ENCODE measurements around the gene CYP27A1.
A peak's percentile ranks its signal among the peaks of the same experiment; 100 is the strongest.

Gene CYP27A1

GRCh38 chr2:218773881-218774280, 8.1 kb upstream of the CYP27A1 start:
- no peak for DNase-seq (ENCODE audit: low spot score)

GRCh38 chr2:218776488-218776887, 5.5 kb upstream of the CYP27A1 start:
- no peak for DNase-seq (ENCODE audit: low spot score)

DNA sequence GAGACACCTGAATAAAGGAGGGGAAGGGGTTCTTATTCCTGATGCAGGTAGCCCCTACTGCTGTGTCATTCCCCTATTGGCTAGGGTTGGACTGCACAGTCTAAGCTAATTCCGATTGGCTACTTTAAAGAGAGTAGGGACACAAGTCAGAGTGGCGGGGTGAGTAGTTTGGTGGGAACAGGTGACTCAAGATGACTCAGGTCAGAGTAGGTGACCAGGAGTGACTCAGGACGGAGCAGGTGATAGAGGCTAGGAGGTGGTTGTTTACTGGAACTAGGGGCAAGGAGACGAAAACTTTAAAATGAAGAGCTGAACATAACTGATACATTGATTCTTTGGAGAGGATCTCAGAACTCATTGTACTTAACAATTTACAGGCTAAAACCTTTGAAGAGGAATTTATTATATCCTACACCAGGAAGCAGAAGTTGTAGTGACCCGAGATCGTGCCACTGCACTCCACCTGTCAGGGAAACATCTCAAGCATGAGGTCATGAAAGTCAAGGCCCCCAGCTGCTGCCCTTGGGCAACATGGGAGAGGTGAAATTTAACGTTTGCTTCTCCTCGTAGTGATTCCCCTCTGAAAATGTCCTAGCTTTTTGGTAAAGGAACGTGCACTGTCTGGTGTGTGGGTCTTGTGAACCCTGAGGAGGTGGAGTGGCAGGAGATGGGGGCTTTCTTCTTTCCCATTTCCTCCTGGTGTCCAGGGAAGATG, 4.5 kb upstream of the CYP27A1 start:
- DNase-seq (ENCODE audit: low spot score) = no peak

- DNase-seq (ENCODE audit: low spot score) = no peak
Observed at GRCh38 chr2:218780046-218780445, 1.9 kb upstream of the CYP27A1 start.

GRCh38 chr2:218780851-218781690, 876 bp upstream of the CYP27A1 start:
- no peak for DNase-seq (ENCODE audit: low spot score)

DNA sequence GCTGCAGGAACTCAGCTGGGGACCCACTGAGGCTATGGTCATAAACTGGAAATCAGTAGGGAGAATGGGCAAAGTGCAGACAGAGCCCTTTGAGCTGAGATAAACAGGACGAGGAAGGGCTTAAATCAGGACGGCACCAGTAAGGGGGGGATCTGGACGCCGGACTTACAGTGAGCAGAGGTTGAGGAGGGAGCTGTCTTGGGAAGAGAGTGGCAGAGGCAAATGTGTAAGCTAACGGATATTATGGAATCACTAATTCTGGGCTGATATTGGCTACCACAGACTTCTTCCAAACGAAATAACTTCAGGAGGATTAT, 539 bp downstream of the CYP27A1 start:
- DNase-seq (ENCODE audit: low spot score) = no peak

- no peak for DNase-seq (ENCODE audit: low spot score)
Observed at GRCh38 chr2:218783688-218784087, 1.7 kb downstream of the CYP27A1 start.

GRCh38 chr2:218785103-218785502, 3.2 kb downstream of the CYP27A1 start:
- DNase-seq (ENCODE audit: low spot score) = no peak

- no peak for DNase-seq (ENCODE audit: low spot score)
Observed at GRCh38 chr2:218786133-218786532, 4.2 kb downstream of the CYP27A1 start.

DNA sequence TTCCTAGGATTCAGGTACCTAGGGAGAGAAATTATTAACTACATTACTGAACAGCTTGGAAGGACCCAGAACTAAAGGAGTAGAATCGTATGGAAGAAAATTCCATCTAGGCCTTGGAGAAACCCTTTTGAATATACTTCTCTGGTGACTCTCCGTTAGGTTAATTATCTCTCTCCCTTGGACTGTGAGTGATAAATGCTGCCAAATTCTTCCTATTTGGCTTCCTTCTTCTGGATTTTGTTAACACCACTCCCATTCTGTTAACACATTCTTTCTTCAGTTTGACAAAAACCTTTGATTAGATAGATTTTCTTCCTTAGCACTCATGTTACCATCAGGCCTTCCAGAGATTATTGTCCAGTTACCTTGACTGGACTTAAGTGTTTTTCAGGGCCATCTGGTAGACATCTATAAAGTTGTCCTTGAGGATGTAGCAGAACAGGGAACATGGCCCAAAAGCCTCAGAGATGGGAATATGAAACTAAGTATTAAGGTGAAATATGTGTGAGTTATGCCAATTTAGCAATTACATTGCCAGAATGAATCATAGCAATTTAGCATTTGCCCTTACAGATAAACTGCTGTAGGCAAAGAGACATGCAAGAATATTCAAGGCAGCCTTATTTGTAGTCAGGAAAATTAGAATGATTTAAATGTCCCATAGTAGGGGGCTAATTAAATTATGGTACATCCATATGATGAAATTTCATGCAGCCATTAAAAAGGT, 6.7 kb downstream of the CYP27A1 start:
- no peak for DNase-seq (ENCODE audit: low spot score)

DNA sequence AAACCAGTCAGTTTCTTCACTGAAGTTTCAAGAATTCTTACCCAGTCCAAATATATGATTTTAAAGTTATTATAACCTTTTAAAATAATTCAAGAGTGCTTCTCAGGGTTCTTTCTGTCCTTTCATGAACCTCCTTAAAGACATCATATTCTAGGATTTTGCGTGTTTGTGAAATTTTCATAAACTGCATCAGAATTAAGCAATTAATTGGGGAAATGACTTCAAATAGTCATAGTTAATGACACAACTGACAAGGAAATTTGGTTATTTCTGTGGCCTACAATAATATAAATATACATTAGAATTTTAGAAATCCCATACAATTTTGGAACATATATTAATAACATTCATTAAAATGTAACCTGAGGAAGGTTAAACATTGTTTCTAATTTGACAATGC, 10.5 kb downstream of the CYP27A1 start:
- DNase-seq (ENCODE audit: low spot score) = no peak

DNA sequence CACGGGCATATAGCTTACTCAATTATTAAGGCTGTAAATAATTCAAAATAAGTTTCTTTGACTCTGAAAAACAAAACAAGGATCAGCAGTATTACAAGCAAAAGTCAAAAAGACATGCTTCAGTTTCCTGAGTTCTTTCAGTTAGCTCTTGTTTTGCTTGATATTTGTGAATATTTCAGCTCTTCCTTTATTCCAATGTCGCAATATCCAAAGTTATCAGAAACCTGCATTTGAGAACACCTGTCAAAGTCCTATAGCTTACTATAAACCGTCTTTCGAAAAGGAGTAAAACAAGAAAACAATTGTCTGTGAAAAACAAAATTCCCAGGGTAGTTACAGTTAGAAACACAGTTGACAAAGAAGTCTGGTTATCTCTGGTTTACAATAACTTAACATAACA, 14.7 kb downstream of the CYP27A1 start:
- DNase-seq (ENCODE audit: low spot score) = no peak

DNA sequence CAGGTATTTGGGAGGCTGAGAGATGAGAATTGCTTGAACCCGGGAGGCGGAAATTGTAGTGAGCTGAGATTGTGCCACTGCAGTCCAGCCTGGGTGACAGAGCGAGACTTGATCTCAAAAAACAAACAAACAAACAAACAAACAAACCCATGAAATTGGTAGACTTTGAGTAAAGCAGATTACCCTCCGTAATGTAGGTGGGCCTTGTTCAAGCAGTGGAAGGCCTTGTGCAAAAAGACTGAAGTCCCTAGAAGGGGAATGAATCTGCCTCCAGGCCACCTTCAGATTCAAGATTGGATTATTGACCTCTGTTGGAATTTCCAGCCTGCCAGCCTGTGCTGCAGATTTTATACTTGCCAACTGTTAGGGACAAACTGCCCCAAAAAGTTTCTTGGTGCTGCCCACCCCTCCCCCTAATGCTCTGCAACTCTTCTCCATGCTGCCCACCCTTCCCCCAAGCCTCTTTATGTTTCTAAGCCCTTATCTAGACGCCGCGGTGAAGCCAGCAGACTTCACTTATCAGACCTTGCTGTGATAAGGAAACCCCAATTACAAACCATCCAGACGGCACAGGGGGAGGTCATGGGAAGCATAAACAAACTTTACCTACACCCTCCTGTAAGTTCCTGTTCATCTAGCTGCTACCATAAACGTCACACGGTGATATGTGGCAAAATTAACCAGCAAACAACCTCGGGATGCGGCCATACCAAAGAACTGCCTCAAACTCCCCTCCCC, 17.0 kb downstream of the CYP27A1 start:
- no peak for DNase-seq (ENCODE audit: low spot score)

- DNase-seq (ENCODE audit: low spot score) = no peak
Observed at GRCh38 chr2:218799990-218800389, 18.0 kb downstream of the CYP27A1 start.

DNA sequence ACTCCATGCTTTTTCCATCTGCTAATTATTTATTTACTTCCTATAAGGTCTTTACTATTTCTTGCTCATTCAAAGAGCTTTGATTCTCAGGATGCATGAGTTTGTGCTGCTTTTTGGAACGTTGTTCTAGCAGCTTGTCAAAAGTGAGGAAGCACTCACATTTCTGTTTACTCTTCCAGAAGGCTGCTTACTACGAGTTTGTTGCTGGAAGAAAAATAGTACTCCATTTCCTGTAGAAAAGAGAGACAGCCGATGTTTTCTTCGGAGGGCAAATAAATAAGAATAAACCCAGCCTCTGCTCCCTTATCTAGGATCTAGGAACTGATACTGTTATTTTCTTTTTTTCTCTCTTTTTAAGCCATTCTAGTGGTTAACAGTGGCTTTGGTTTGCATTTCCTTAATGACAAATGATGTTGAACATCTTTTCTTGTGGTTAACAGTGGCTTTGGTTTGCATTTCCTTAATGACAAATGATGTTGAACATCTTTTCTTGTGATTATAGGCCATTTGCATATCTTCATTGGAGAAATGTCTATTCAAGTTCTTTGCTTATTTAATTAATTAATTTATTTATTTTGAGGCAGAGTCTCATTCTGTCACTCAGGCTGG, 20.5 kb downstream of the CYP27A1 start:
- DNase-seq (ENCODE audit: low spot score) = no peak

DNA sequence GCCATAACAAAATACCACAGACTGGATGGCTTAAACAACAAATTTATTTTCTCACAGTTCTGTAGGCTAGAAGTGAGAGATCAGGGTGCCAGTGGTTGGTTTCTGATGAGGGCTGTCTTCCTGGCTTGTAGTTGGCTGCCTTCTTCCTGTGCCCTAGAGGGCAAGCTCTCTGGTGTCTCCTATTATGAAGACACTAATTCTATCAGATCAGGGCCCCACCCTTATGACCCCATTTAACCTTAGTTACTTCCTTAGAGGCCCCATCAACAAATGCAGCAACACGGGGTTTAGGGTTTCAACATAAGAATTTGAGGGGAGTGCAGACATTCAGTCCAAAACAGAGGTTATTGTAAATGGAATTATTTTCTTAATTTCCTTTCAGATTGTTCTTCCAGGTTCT, 22.9 kb downstream of the CYP27A1 start:
- no peak for DNase-seq (ENCODE audit: low spot score)

- DNase-seq (ENCODE audit: low spot score) = no peak
Observed at GRCh38 chr2:218805627-218806026, 23.7 kb downstream of the CYP27A1 start.

GRCh38 chr2:218806346-218806978, 24.5 kb downstream of the CYP27A1 start:
- DNase-seq (ENCODE audit: low spot score) = peak; percentile 95

DNA sequence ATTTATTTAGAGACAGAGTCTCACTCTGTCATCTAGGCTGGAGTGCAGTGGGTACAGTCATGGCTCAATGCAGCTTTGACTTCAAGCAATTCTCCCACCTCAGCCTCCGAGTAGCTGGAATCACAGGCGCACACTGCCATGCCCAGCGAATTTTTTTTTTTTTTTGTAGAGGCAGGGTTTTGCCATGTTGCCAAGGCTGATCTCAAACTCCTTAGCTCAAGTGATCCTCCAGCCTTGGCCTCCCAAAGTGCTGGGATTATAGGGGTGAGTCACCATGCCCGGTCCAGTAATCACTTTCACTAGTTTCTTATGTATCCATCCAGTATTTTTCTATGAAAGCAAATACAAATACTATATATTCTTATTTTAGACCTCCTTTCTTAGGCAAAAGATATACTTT, 25.7 kb downstream of the CYP27A1 start:
- DNase-seq (ENCODE audit: low spot score) = no peak

- no peak for DNase-seq (ENCODE audit: low spot score)
Observed at GRCh38 chr2:218809515-218809914, 27.6 kb downstream of the CYP27A1 start.

DNA sequence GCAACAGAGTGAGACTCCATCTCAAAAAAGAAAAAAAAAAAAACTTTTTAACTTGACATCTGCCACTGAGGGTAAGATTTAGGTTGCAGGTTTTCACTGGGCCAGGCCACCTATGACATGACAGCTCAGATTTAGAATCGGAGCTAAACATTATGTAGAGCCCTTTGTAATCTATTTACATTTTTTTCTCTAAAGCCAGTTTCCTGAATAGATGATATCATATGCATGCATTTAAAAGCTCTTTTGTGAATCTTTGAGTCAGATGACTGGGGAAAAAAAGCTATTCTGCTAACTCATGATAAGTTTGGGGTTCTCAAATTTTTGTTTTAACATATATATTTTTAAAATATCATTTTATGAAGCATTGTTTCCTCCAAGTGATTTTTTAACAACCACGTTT, 28.3 kb downstream of the CYP27A1 start:
- no peak for DNase-seq (ENCODE audit: low spot score)

Measured in AG20443 (cell line).